Stomach (tissue), 9 donors: Measurements from ENCODE around the gene PCDH15. TPM values are rescaled to one million over a fixed set of nuclear protein-coding genes. Genes with fewer than 3 reads are reported as not detected.

ENCODE experiments used
- DNase-seq, 2 donors: peaks; one replicate each; pipeline versions ENCODE4 v3.0.0 to v3.0.0-alpha.2; 2013 to 2019
- H3K27ac ChIP-seq, 5 donors: fragments of 200-600 bp in 4 of 5; sonication (generic) in 4 of 5; one replicate each; pipeline ENCODE4 v1.5.1; 2013 to 2019; ENCODE audit warnings: mild to moderate bottlenecking in 1 of 5, moderate library complexity in 1 of 5
- H3K27me3 ChIP-seq, 3 donors: fragments of 200-600 bp; sonication (generic); one replicate each; pipeline ENCODE4 v1.5.1; 2017 to 2019; ENCODE audit warnings: mixed run types in 1 of 3
- H3K36me3 ChIP-seq, 4 donors: fragments of 200-600 bp; sonication (generic); 1 replicate in 3 of 4; 2 replicates in 1 of 4; pipeline ENCODE4 v1.5.1; 2016 to 2019
- H3K4me1 ChIP-seq, 4 donors: fragments of 200-600 bp; sonication (generic); one replicate each; pipeline ENCODE4 v1.5.1; 2016 to 2019
- H3K4me3 ChIP-seq, 4 donors: fragments of 200-600 bp; sonication (generic) in 3 of 4; one replicate each; pipeline ENCODE4 v1.5.1; 2016 to 2019; ENCODE audit warnings: mild to moderate bottlenecking in 1 of 4
- H3K9me3 ChIP-seq, 4 donors: fragments of 200-600 bp; sonication (generic); one replicate each; pipeline ENCODE4 v1.5.1; 2016 to 2019
- CTCF ChIP-seq, 7 experiments: fragments of 450-650 bp in 4 of 7; fragments of 200-600 bp in 3 of 7; sonication (generic) in 3 of 7; IDR thresholded peaks; one replicate each; pipeline ENCODE4 v1.5.1; 2016 to 2019; ENCODE audit warnings: antibody characterized with exemption in 7 of 7, control low read depth in 2 of 7, mild to moderate bottlenecking in 1 of 7
- EP300 ChIP-seq: sonication (generic); formaldehyde crosslinking; IDR thresholded peaks from one replicate; pipeline ENCODE4 v1.6.1; 2017; ENCODE audit warnings: antibody characterized with exemption
- POLR2A ChIP-seq, 4 donors: fragments of 450-650 bp; IDR thresholded peaks; one replicate each; pipeline ENCODE4 v1.6.1; 2016; ENCODE audit warnings: antibody characterized with exemption in 4 of 4, control low read depth in 2 of 4, mild to moderate bottlenecking in 1 of 4, moderate library complexity in 1 of 4
- POLR2AphosphoS5 ChIP-seq, 3 donors: sonication (generic); formaldehyde crosslinking; IDR thresholded peaks; one replicate each; pipeline ENCODE4 v1.6.1; 2016; ENCODE audit warnings: antibody characterized with exemption in 3 of 3
- WGBS, 5 donors: extraction: QIAGEN DNeasy Blood & Tissue Kit in 3 of 5; methylation state at CpG; one replicate each; pipeline versions ENCODE4 v1.1.5 to v1.1.7; 2013 to 2018; 5-methylcytosine and 5-hydroxymethylcytosine counted together
- intact Hi-C: fragments of 100-400 bp; cut with DNase I; formaldehyde crosslinking; loops from one replicate; pipeline ENCODE4 v1.15.1; 2023; ENCODE audit warnings: low total_unique reads
- polyA plus RNA-seq, 3 donors: library from polyadenylated mRNA; stranded (reverse); fragments of 200-250 nt; gene quantifications; one replicate each; pipeline ENCODE4 v1.2.3, GENCODE V29; 2013
- total RNA-seq, 5 donors: library from RNA; depleted of rRNA; stranded (reverse); fragments of >200 nt; gene quantifications; one replicate each; pipeline versions ENCODE4 v1.1.0 to v1.2.3, GENCODE V29; 2014 to 2016
- donor health status: healthy with polysubstance abuse.
- donor health status: Bipolar disorder and iron deficiency.
- donor health status: healthy.

Gene PCDH15
- total and polyA plus RNA-seq, 8 donors, result 3.7 TPM; not detected in 7

GRCh38 chr10:53997953-53998352, 803.1 kb downstream of the PCDH15 start:
- Histone ChIP-seq H3K4me1 (no peaks in the 10 kb centered on the region), H3K36me3 (no peaks in the 10 kb centered on the region), H3K9me3 (no peaks in the 10 kb centered on the region), H3K4me3 (no peak overlapping the region), H3K27ac (no peak overlapping the region), H3K27me3 (no peaks in the 10 kb centered on the region)
- peak in 1 of 2 donors; percentile 6 for DNase-seq
- TF ChIP-seq POLR2AphosphoS5 (IDR thresholded peaks at IDR 0.05), result no peak
- TF ChIP-seq POLR2A (IDR thresholded peaks at IDR 0.05), result no peak
- no peak for TF ChIP-seq EP300
- no peak for TF ChIP-seq CTCF (IDR thresholded peaks at IDR 0.05)
- 51 to 64% (median 62%) methylated on average over 2 of the region's 2 CpGs for WGBS, 5 donors
- intact Hi-C loops, result no loop called here

- Histone ChIP-seq H3K27me3 (no peaks in the 10 kb centered on the region), H3K9me3 (peaks cover 0 to 12% (median 8%) of the 10 kb centered on the region in 4 donors), H3K36me3 (no peaks in the 10 kb centered on the region), H3K4me3 (no peak overlapping the region), H3K27ac (no peak overlapping the region), H3K4me1 (no peaks in the 10 kb centered on the region)
- 88 to 98% (median 94%) methylated on average over 11 to 28 of the region's 28 CpGs for WGBS, 5 donors
- no peak for TF ChIP-seq POLR2A (IDR thresholded peaks at IDR 0.05)
- no peak for TF ChIP-seq EP300
- no peak for TF ChIP-seq CTCF (IDR thresholded peaks at IDR 0.05)
- no peak for TF ChIP-seq POLR2AphosphoS5 (IDR thresholded peaks at IDR 0.05)
- intact Hi-C loops, result no loop called here
- no peak for DNase-seq
These were observed 810.2 kb downstream of the PCDH15 start for GRCh38 chr10:53990799-53991238.

- Histone ChIP-seq H3K27ac (no peak overlapping the region), H3K9me3 (peaks cover 0 to 4% (median 0%) of the 10 kb centered on the region in 4 donors), H3K4me1 (no peaks in the 10 kb centered on the region), H3K36me3 (no peaks in the 10 kb centered on the region), H3K4me3 (no peak overlapping the region), H3K27me3 (no peaks in the 10 kb centered on the region)
- no peak for DNase-seq
- intact Hi-C loops, result no loop called here
- no peak for TF ChIP-seq EP300
- 46 to 57% (median 48%) methylated on average over 3 of the region's 3 CpGs for WGBS, 5 donors
These were observed 817.6 kb downstream of the PCDH15 start for GRCh38 chr10:53983431-53983830.

- WGBS, 5 donors, result 82 to 89% (median 86%) methylated on average over 3 of the region's 3 CpGs
- DNase-seq, result no peak
- H3K27me3 ChIP-seq, result no peaks in the 10 kb centered on the region
- intact Hi-C loops, result no loop called here
- no peaks in the 10 kb centered on the region for H3K4me1 ChIP-seq
- no peak overlapping the region for H3K4me3 ChIP-seq
- TF ChIP-seq EP300 (no peak), POLR2AphosphoS5 (IDR thresholded peaks at IDR 0.05) (no peak), POLR2A (IDR thresholded peaks at IDR 0.05) (no peak)
- H3K9me3 ChIP-seq, result peaks cover 0 to 4% (median 0%) of the 10 kb centered on the region in 4 donors
- no peaks in the 10 kb centered on the region for H3K36me3 ChIP-seq
- no peak overlapping the region for H3K27ac ChIP-seq
These were observed 820.8 kb downstream of the PCDH15 start for GRCh38 chr10:53980210-53980609.

- intact Hi-C loops, result no loop called here
- 75 to 88% (median 86%) methylated on average over 2 to 3 of the region's 3 CpGs for WGBS, 5 donors
- H3K9me3 ChIP-seq, result peaks cover 0 to 4% (median 0%) of the 10 kb centered on the region in 4 donors
- no peaks in the 10 kb centered on the region for H3K4me1 ChIP-seq
- no peak overlapping the region for H3K4me3 ChIP-seq
- no peaks in the 10 kb centered on the region for H3K27me3 ChIP-seq
- no peaks in the 10 kb centered on the region for H3K36me3 ChIP-seq
- TF ChIP-seq POLR2A (IDR thresholded peaks at IDR 0.05) (no peak), CTCF (IDR thresholded peaks at IDR 0.05) (no peak), EP300 (no peak), POLR2AphosphoS5 (IDR thresholded peaks at IDR 0.05) (no peak)
- H3K27ac ChIP-seq, result no peak overlapping the region
- DNase-seq, result no peak
These were observed 822.7 kb downstream of the PCDH15 start for GRCh38 chr10:53978301-53978700.
